ENCODE results near the gene PIAS3. TPM values are rescaled to one million over a fixed set of nuclear protein-coding genes. Genes with fewer than 3 reads are reported as not detected.
"Not testable (repeated sequence)": the region's sequence is repeated elsewhere in the genome, so short reads cannot be mapped to it uniquely, and the experiment has no call there.

The PIAS3 gene
- total RNA-seq, 4 donors from 2014 or later = 11.9 to 25.3 (median 22.9) TPM

GRCh38 chr1:145843031-145843430 lies 15.8 kb downstream of the PIAS3 start:
- Histone ChIP-seq H3K9me3 (no peaks in the 10 kb centered on the region), H3K27me3 (no peaks in the 10 kb centered on the region), H3K4me3 (no peak overlapping the region), H3K36me3 (peaks cover 44 to 60% (median 56%) of the 10 kb centered on the region in 4 donors), H3K4me1 (peaks cover 10 to 22% (median 18%) of the 10 kb centered on the region in 4 donors), H3K27ac (replicated peaks in 1 of 4) (no peak overlapping the region)
- no peak for DNase-seq (ENCODE audit: extremely low spot score)
- intact Hi-C loops (cut with DNase I) = no loop called here
- 97% methylated on average over 3 of the region's 3 CpGs for WGBS
- TF ChIP-seq POLR2A (IDR thresholded peaks at IDR 0.05; ENCODE audit: low read depth) (no peak), EP300 (IDR thresholded peaks at IDR 0.05) (no peak), POLR2AphosphoS5 (IDR thresholded peaks at IDR 0.05) (no peak), CTCF (IDR thresholded peaks at IDR 0.05) (no peak)

- H3K9me3 ChIP-seq = no peaks in the 10 kb centered on the region
- WGBS = 95% methylated on average over 1 of the region's 1 CpG
- no peaks in the 10 kb centered on the region for H3K27me3 ChIP-seq
- no peak for DNase-seq (ENCODE audit: extremely low spot score)
- H3K4me1 ChIP-seq = no peaks in the 10 kb centered on the region
- H3K36me3 ChIP-seq = peaks cover 97 to 100% (median 99%) of the 10 kb centered on the region in 4 donors
- TF ChIP-seq POLR2A (IDR thresholded peaks at IDR 0.05; ENCODE audit: low read depth) (no peak), EP300 (IDR thresholded peaks at IDR 0.05) (no peak), CTCF (IDR thresholded peaks at IDR 0.05) (no peak), POLR2AphosphoS5 (IDR thresholded peaks at IDR 0.05) (no peak)
- intact Hi-C loops (cut with DNase I) = no loop called here
- H3K4me3 ChIP-seq = no peak overlapping the region
- no peak overlapping the region for H3K27ac ChIP-seq (replicated peaks in 1 of 4)
These were observed 21.2 kb downstream of the PIAS3 start for GRCh38 chr1:145837656-145838055.

GRCh38 chr1:145830810-145831209 lies 28.1 kb downstream of the PIAS3 start:
- 93% methylated on average over 2 of the region's 2 CpGs for WGBS
- H3K27me3 ChIP-seq; H3K27ac ChIP-seq (replicated peaks in 1 of 4); intact Hi-C loops (cut with DNase I); H3K4me3 ChIP-seq; DNase-seq (ENCODE audit: extremely low spot score); H3K9me3 ChIP-seq: not testable (repeated sequence)
- Histone ChIP-seq H3K36me3 (peaks cover 71 to 100% (median 97%) of the 10 kb centered on the region in 4 donors), H3K4me1 (peaks cover 0 to 11% (median 7%) of the 10 kb centered on the region in 4 donors)

- no peak for TF ChIP-seq POLR2AphosphoS5 (IDR thresholded peaks at IDR 0.05)
- no peak for TF ChIP-seq POLR2A (IDR thresholded peaks at IDR 0.05; ENCODE audit: low read depth)
- no peak for TF ChIP-seq EP300 (IDR thresholded peaks at IDR 0.05)
- TF ChIP-seq CTCF (IDR thresholded peaks at IDR 0.05) = no peak
- H3K36me3 ChIP-seq = peaks cover 48 to 80% (median 75%) of the 10 kb centered on the region in 4 donors
- intact Hi-C loops (cut with DNase I) = loop anchor here (5.0 to 10.0 kb wide), 2 partner anchors 41 to 74 kb away; no protein-coding TSS in a partner anchor
These were observed 30.4 kb downstream of the PIAS3 start for GRCh38 chr1:145828367-145829026.

GRCh38 chr1:145827966-145828365 lies 30.9 kb downstream of the PIAS3 start:
- intact Hi-C loops (cut with DNase I) = loop anchor here (5.0 to 10.0 kb wide), 2 partner anchors 41 to 73 kb away; no protein-coding TSS in a partner anchor
- Histone ChIP-seq H3K36me3 (peaks cover 43 to 74% (median 70%) of the 10 kb centered on the region in 4 donors), H3K9me3 (no peaks in the 10 kb centered on the region), H3K4me1 (peaks cover 8 to 24% (median 19%) of the 10 kb centered on the region in 4 donors), H3K4me3 (no peak overlapping the region), H3K27ac (replicated peaks in 1 of 4) (no peak overlapping the region), H3K27me3 (no peaks in the 10 kb centered on the region)
- no peak for DNase-seq (ENCODE audit: extremely low spot score)
- TF ChIP-seq EP300 (IDR thresholded peaks at IDR 0.05) (no peak), CTCF (IDR thresholded peaks at IDR 0.05) (no peak), POLR2AphosphoS5 (IDR thresholded peaks at IDR 0.05) (no peak), POLR2A (IDR thresholded peaks at IDR 0.05; ENCODE audit: low read depth) (no peak)

More at GRCh38 chr1:145828367-145829026, 30.4 kb downstream of the PIAS3 start:
- Histone ChIP-seq H3K27ac (replicated peaks in 1 of 4) (no peak overlapping the region), H3K4me1 (peaks cover 8 to 24% (median 19%) of the 10 kb centered on the region in 4 donors), H3K9me3 (no peaks in the 10 kb centered on the region), H3K4me3 (no peak overlapping the region), H3K27me3 (no peaks in the 10 kb centered on the region)
- no peak for DNase-seq (ENCODE audit: extremely low spot score)
